MCF 10A (cell line): ENCODE measurements around the gene PNMT. TPM values are rescaled to one million over a fixed set of nuclear protein-coding genes. Genes with fewer than 3 reads are reported as not detected.

Experiments used
- BruUV-seq: library from RNA; stranded (reverse); fragments of 400-500 nt; replicated peaks from 2 replicates; lab custom pipeline; 2021; lab: Mats Ljungman, UMichigan
- CTCF ChIA-PET: fragments of 300-600 bp; sonication (Branson Sonifier 250); formaldehyde crosslinking; extraction: SDS; loops from one replicate; lab custom pipeline; 2021; ENCODE audit warnings: antibody characterized with exemption, inconsistent platforms; lab: Yijun Ruan, JAX
- POLR2A ChIA-PET: fragments of 300-600, 350-650 bp; sonication (Branson Sonifier 250); formaldehyde crosslinking; extraction: SDS; loops from one replicate; lab custom pipeline; 2020; ENCODE audit warnings: antibody characterized with exemption, inconsistent platforms; lab: Yijun Ruan, JAX
- DNase-seq: peaks from one replicate; pipeline ENCODE4 v3.0.0-alpha.2; 2018; ENCODE audit not compliant: unreplicated experiment
- H3K27ac Mint-ChIP-seq: one replicate; pipeline ENCODE4 v1.8.0; 2022; ENCODE audit warnings: mild to moderate bottlenecking, low read depth, mixed read lengths; ENCODE audit not compliant: unreplicated experiment
- H3K27me3 Mint-ChIP-seq: one replicate; pipeline ENCODE4 v1.8.0; 2022; ENCODE audit warnings: mixed read lengths; ENCODE audit not compliant: insufficient read depth, unreplicated experiment
- H3K36me3 Mint-ChIP-seq: one replicate; pipeline ENCODE4 v1.8.0; 2022; ENCODE audit warnings: mild to moderate bottlenecking, moderate library complexity, mixed read lengths; ENCODE audit not compliant: insufficient read depth, unreplicated experiment
- H3K4me1 Mint-ChIP-seq: one replicate; pipeline ENCODE4 v1.8.0; 2022; ENCODE audit warnings: mixed read lengths; ENCODE audit not compliant: insufficient read depth, unreplicated experiment
- H3K4me3 Mint-ChIP-seq: one replicate; pipeline ENCODE4 v1.8.0; 2022; ENCODE audit warnings: mild to moderate bottlenecking, moderate library complexity, mixed read lengths; ENCODE audit not compliant: unreplicated experiment
- H3K9me3 Mint-ChIP-seq: one replicate; pipeline ENCODE4 v1.8.0; 2022; ENCODE audit warnings: mixed read lengths; ENCODE audit not compliant: unreplicated experiment
- CTCF ChIP-seq: fragments of 200-600 bp; IDR thresholded peaks from one replicate; pipeline ENCODE4 v1.8.0; 2022; ENCODE audit warnings: antibody characterized with exemption, mild to moderate bottlenecking; ENCODE audit not compliant: unreplicated experiment
- intact Hi-C: fragments of 100-400 bp; cut with micrococcal nuclease; formaldehyde crosslinking; loops from 2 replicates; pipeline ENCODE4 v1.14.1; 2022
- total RNA-seq: library from RNA; stranded (reverse); gene quantifications from 2 replicates; pipeline ENCODE4 v1.2.3, GENCODE V29; 2022

Gene PNMT
- total RNA-seq, 1 experiment from 2014 or later = not detected

GRCh38 chr17:39624313-39624712, 43.9 kb upstream of the PNMT start:
- H3K9me3 Mint-ChIP-seq = no peaks in the 10 kb centered on the region
- peaks cover 3% of the 10 kb centered on the region for H3K4me1 Mint-ChIP-seq
- ChIA-PET POLR2A (interaction anchor here (0.6 kb wide), 1 partner anchor 156 kb away, joined by 4 read pairs; no protein-coding TSS in a partner anchor), CTCF (interaction anchor here (1.0 to 9.2 kb wide), 8 partner anchors 11 to 146 kb away, joined by 3 to 146 read pairs (median 4); partner anchors contain the start of gene STARD3)
- TF ChIP-seq CTCF = no peak
- no peak overlapping the region for H3K27ac Mint-ChIP-seq
- no peak overlapping the region for H3K4me3 Mint-ChIP-seq
- peaks cover 15% of the 10 kb centered on the region for H3K27me3 Mint-ChIP-seq
- intact Hi-C loops = loop anchor here (5.0 kb wide), 1 partner anchor 113 kb away; the partner anchor contains the start of gene GRB7
- H3K36me3 Mint-ChIP-seq = no peaks in the 10 kb centered on the region
- no TSS peak for BruUV-seq
- DNase-seq = no peak

DNA sequence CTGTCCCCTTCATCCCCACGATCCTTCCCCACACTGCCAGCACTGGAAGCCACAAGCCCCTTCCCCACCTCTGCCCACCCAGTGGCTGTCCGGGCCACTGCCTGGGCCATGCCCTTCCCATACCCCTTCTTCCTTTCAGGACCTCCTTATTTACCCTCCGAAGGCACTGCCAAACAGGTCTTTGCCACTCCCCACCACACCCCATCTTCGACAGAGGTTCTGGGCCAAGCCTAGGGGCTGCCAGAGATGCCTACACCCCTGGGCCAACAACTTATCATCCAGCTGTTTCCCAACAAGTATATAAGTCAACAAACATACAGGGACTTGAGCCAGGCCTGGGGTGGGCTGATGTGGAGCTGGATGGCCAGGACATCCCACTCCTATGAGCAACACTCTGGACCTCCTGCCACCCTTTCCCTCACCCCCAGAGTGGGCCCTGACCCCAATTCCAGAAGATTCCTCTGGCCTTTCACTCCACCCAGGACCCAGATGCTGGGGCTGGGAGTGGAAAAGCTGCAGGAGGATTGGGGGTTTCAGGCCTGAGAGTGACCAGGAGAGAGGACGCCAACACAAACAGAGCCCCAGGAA, 43.0 kb upstream of the PNMT start:
- Mint-ChIP-seq H3K4me3 (no peak overlapping the region), H3K36me3 (no peaks in the 10 kb centered on the region), H3K4me1 (peaks cover 3% of the 10 kb centered on the region), H3K27me3 (peaks cover 16% of the 10 kb centered on the region), H3K9me3 (no peaks in the 10 kb centered on the region), H3K27ac (peak overlapping the region; percentile 49)
- ChIA-PET POLR2A (interaction anchor here (0.6 to 1.2 kb wide), 4 partner anchors 9 to 130 kb away, joined by 3 to 4 read pairs (median 4); no protein-coding TSS in a partner anchor), CTCF (interaction anchor here (0.6 to 9.2 kb wide), 5 partner anchors 10 to 150 kb away, joined by 3 to 146 read pairs (median 5); partner anchors contain the start of gene STARD3)
- no peak for TF ChIP-seq CTCF
- BruUV-seq = no TSS peak
- no peak for DNase-seq
- intact Hi-C loops = no loop called here

DNA sequence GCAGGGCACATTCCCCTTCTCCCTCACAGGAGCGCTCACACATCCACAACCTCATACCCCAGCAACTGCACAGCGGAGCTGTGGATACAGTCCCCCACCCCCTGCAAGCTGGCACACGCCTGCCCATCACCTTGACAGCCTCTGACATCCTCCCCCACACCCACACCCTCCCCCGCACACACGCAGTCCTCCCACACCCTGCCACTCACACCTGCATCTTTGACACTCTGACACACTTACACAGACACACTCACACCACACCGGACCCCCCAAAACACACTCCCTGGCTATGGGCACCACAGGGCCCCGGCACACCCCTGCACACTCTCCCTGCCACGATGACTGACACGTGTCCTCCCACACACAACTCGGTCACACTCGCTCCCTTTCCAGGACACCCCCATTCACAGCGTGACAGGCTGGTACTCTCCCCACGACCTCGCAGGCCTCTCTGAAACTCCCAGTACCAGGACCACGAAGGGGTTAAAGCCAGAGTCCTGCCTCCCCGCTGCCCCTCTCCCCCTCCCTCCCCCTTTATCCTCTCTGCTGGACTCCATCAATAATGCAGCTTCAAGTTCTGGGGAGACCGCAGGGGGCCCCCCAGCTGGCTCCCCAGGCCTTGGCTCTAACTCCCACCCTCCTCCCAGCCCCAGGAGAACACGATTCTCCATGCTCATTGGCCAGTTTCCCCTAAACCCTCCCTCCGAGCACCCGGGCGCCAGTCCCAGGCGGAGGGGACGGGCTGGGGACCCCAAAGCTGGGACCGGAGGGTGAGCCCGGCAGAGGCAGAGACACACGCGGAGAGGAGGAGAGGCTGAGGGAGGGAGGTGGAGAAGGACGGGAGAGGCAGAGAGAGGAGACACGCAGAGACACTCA, 41.8 kb upstream of the PNMT start, which contains the start of gene PPP1R1B:
TSS of gene PPP1R1B (plus strand) at position 782 of the 876 bp plus-strand sequence. CDS start 441 bp downstream, outside the sequence.
- no peak within 1 kb of the TSS for H3K27ac Mint-ChIP-seq
- POLR2A ChIA-PET = interaction anchor here (0.7 to 1.2 kb wide), 3 partner anchors 8 to 129 kb away, joined by 3 to 4 read pairs (median 3); no protein-coding TSS in a partner anchor
- TF ChIP-seq CTCF = no peak
- peaks cover 3% of the 10 kb centered on the region for H3K4me1 Mint-ChIP-seq
- H3K27me3 Mint-ChIP-seq = peaks cover 27% of the 10 kb centered on the region
- CTCF ChIA-PET = interaction anchor here (0.6 to 9.2 kb wide), 3 partner anchors 77 to 646 kb away, joined by 3 to 125 read pairs (median 3); no protein-coding TSS in a partner anchor
- intact Hi-C loops = no loop called here
- no TSS peak for BruUV-seq
- H3K9me3 Mint-ChIP-seq = no peaks in the 10 kb centered on the region
- no peak within 1 kb of the TSS for H3K4me3 Mint-ChIP-seq
- H3K36me3 Mint-ChIP-seq = no peaks in the 10 kb centered on the region
- DNase-seq = no peak
